T-helper 1 cell (primary cell): ENCODE data around the gene MAGIX.

ENCODE experiments used
- DNase-seq, 5 donors: peaks; one replicate each; pipeline ENCODE4 v3.0.0-alpha.2; 2012 to 2020

The MAGIX gene

DNA sequence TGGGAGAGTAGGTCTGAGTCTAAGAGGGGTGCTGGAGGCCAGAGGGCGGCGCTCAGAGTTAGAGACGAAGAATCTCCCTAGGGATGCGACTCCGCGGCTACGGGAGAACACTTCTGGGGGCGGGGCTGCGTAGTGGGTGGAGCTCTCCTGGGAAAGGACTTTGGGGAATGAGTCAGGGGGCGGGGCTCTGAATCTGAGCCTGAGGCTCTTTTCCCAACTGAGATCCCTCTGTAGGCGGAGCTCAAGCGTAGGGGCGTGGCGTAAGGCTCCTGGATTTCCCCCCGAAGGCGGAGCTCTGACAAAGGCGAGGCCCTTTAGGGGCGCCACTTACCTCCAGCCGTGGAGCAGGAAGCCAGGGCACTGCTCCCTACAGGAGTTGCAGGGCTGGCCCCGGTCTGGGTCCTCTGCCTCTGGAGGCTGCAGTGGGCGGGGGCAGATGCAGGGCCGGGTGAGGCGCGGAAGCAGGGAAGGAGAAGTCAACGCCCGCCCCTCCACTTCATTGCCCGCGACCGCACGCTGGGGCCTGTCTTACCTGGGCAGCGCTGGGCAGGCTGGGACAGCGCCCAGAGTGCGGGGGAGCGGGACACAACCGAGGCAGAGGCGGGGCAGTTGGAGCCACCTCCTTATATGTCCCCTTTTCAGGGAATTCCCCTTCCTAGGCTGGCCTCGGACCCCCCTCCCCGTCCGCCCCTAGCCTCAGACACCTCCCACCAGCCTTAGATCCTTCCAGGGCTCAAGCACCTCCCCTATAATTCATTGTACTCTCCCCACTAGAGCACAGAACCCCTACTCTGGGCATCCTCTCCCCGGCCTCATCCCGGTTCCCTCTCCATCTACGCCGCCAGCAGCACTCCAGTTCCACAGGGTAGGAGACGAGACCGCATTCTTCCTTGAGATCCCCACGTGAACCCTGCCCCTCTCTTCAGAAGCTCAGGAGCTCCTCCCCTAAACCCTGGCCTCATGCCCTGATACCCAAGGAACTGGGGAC lies 22.0 kb downstream of the MAGIX start:
- DNase-seq, result peak in 3 of 5 donors; percentile 10 to 19 (median 16)

DNA sequence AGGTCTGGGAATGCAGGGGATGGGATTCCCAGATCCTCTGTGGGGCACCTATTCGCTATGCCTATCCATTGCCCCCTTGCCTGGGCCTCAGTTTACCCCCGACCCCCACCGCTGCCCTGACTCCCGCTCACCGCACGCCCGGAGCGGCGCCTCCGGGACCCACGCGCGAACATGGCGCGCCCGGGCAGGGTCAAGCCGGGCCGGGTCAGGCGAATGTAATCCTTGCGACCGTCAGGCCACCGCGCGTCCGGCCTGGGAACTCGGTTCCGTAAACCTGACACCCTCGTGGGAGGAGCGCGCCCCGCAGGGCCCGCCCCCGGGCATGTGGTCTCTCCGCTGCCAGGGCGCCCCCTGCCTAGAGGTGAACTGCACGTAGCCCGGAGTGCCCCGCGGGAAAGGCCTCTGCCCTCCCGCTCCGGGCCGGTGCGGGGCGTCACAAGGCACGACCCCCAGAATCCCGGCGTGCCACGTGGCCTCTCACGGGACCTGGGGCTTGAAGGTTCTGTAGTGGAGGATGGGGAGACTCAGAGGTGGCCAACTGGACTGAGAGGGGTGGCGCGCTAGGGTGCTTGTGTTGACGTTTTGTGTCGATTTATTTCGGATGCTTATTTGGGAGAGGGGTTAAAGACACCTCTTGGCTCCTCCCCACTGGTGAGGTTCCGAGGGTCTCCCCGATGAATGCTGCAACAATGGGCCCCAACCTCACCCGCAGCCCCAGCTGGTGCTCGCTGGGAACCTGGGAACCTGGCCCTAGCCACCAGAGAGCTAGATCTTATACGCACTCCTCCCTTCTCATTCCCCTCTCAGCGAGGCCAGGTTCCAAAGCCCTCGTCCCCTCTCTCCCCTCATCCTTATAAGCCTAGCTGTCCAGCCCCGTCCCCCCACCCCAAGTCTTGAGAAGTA lies 23.8 kb downstream of the MAGIX start, which contains the start of gene PRICKLE3:
TSS of gene PRICKLE3 (minus strand) at position 249 of the 903 bp plus-strand sequence. CDS start at position 173, 76 bp downstream.
- peak; percentile 52 to 74 (median 67) for DNase-seq

DNA sequence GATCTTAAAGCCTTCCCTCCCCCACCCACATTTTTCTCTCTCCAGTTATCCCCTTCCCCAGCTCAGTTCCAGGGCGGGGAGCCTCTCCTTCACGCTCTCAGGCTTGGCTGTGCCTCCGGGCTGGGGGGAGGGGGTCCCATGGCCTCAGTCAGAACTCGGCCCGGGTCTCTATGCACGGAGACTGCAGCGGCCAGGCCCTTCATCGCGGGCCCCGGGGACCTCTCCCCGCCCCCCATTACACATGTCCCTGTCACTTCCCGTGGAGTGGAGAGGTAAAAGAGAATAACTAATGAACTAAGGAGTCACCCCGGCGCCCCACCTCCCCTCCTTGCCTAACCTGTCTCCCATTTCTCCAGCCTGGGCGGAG lies 24.5 kb downstream of the MAGIX start:
- DNase-seq, result no peak

DNA sequence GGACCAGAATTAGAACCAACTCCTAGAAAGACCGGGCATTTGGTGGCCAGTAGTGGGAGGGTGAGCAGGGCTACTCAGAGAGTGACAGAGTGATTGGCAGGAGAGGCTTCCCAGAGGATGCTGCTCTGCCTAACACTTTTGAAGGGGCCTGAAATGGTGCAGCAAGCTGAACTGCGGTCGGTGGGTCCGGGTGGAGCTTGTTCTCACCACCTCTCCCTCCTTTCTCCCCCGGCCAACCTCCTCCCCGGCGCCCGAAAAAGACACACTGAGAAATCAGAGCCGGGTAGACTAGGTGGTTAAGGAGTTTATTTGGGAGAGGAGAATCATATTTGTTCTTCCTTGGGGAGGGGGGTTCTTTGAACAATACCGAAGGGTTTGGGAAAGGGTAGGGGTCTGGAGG lies 25.0 kb downstream of the MAGIX start:
- DNase-seq, result no peak

DNA sequence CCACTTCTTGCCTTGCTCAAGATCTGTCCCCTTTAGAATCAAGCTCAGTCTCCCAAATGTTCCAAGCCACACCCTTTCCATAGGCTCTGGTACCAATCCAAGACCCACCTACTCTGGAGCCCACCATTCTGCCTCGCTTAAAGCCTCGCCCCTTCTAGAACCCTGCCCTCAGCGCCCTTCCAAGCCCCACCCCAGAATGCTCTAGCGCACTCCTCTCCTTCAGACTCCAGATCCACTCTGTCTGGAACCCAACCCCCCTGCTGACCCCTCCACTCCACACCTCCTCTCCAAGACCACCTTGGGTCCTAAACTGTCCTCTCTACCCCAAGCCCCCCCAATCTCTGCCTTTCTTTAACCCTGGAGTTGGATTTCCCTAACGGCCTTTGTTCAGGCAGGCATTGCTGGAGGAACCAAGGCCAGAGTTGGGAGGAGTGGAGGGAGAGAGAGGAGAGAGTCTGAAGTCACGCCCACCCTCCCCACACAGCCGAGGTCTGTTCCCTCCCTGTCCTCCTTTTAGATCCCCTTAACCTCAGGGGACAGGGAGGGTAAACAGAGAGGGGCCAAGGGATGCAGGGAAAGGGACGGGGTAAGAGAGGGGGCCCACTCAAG lies 26.0 kb downstream of the MAGIX start:
- no peak for DNase-seq

- DNase-seq, result no peak
Observed at GRCh38 chrX:49189606-49190005, 27.0 kb downstream of the MAGIX start.

GRCh38 chrX:49190821-49191573 lies 28.4 kb downstream of the MAGIX start:
- DNase-seq, result peak; percentile 74 to 98 (median 78)

DNA sequence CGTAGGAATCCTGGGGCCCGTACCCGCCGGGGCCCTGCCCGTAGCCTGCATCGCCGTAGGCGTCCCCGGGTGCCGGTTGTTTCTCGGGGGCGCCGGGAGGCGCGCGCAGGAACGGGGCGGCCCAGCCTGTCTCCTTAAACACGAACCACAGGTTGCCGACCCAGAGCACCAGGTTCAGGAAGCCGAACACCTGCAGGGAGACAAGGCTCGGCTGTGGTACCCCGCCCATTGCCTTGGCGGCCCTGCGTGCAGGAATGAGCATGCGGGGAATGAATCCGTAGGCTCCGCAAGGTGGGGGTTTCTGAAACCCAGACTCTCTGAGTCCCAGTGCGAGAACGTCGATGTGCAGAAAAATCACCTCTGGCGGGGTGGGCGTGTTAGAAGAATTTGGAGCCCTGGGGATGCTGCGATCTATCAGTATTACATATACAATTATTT lies 29.0 kb downstream of the MAGIX start:
- DNase-seq, result no peak

DNA sequence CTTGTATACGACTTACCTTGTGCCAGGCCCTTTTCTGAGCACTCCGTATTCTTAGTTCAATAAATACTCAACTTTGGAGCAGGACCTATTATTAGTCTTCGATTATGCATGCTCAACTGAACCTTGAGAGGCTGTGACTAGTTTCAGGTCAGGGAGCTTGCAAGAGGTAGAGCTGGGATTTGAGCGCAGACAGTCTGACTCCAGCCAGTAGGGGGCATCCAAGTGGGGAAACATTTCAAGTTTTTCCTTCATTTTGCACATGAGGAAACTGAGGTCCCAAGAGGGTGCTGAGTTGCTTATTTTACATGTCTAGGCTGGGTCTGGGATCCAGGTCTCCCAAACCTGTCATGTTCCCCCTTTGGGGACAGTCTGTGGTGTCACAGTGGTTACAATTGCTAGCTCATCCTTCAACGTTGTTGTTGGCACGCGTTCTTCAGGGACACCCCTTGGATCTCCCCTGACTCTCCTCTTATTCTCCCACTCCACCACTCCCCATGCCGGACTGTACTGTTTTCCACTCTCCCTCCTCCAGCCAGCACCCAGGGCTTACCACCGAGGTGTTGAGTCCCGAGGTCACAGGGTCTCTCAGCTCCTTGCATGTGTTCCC lies 30.3 kb downstream of the MAGIX start:
- DNase-seq, result peak in 1 of 5 donors; percentile 36

DNA sequence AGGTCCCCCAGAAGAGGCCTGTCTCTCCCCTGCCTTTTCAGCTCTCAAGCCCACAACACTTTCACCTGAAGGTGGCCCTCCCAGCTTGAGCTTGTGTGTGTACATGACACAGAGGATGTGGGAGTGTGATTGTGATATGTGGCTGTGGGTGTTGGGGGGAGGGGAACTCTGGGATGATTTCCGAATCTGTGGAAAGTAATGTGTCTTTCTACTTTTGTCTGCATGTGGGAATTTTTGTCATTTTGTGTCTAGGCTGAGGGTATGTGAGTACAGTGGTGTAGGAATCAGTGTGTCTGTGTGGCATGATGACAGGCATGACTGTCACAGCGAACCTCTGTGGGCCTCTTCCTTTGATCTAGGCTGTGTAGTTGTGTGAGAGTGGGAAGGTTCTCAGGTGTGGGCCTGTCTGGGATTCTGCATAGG lies 31.0 kb downstream of the MAGIX start:
- DNase-seq, result no peak

GRCh38 chrX:49197543-49198087 lies 35.1 kb downstream of the MAGIX start:
- no peak for DNase-seq

DNA sequence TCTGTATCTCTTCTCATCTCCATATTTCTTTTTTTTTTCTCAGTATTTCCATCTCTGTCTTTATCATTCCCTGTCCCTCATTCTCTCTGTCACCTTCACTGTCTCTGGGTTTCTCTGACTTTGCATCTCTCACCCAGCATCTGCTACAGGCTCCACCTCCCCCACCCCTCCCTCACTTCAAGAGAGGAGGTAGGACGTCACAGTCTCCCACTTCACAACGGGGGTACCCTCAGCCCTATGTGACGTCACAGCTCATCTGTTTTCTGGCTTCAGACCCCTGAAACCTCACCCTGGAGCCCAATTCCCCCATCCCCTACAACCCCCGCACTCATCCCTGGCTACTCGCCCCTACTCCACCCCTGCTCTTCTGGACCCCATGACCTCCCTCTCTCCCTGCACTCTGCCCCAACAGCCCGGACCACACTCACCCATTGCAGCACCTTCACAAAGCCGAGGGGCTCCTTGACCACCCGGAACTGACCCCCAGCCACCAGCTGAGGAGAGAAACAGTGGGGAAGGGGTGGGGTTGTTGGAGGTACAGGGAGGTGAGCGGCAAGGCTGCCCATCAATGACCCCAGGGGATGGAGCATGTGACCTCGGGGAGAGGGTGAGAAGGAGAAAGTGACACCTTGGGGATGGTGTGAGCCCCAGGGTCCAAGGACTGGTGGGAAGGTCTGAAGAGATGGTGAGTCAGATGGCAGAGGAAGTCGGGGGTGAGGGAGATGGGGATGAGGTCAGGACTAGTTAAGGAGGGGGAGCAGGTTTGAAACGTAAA lies 36.2 kb downstream of the MAGIX start:
- no peak for DNase-seq

DNA sequence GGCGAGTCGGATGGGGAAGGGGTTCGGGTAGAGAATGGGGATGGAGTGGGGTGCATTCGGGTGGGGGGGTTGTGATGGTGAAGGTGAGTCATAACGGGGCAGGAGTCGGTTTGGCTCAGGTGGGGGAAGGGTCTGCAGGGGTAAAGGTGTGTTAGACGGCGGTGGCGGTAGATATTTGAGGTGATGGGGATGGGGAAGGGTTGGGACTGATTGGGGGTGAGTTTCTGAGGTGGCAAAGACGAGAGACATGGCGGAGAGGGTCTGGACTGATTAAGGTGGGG lies 36.7 kb downstream of the MAGIX start:
- DNase-seq, result no peak

- peak; percentile 77 to 86 (median 82) for DNase-seq
Observed at GRCh38 chrX:49199906-49200771, 37.6 kb downstream of the MAGIX start, which contains the start of gene SYP. Gene SYP, minus strand, starts transcription at chrX:49200193. Its CDS starts 7 bp downstream, at chrX:49200186.

- DNase-seq, result no peak
Observed at GRCh38 chrX:49202022-49202421, 39.5 kb downstream of the MAGIX start.

GRCh38 chrX:49203536-49203935 lies 41.0 kb downstream of the MAGIX start:
- DNase-seq, result no peak

DNA sequence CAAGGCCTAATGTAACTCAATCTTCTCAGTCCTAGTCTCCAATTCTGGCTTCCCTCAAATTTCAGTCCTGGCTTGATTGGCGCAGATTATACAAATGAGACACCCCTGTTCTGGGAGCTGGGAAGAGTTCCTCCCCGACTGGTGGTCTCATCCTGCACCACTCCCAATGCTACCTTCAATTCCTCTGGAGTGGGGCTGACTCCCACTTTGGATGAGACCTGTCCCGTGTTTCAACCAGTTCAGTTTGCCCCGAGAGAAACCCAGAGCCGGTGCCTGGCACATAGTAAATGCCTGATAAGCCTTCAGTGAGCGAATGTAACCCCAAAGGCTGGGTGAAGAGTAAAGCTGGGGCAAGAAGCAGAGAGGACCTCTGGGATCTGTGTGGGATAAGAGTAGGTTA lies 41.5 kb downstream of the MAGIX start:
- no peak for DNase-seq

GRCh38 chrX:49204709-49205108 lies 42.2 kb downstream of the MAGIX start:
- DNase-seq, result no peak

DNA sequence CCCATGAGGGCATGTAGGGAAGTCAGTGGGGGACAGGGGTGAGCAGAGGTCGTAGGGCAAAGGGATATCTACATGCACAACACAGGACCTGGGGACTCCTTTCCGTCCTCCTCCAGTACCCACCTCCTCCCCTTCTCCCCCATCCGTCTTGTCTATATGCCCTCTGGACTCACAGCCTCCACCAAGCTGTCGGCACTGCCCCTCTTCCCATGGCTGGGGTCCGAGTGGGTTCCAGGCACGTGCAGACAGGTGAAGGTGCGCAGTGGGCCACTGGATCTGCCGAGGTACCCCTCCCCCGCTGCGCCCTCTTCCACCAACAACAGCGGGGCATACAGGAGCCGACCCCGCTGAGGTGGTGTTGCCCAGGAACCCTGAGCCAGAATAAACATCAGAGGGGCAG lies 42.9 kb downstream of the MAGIX start:
- DNase-seq, result no peak

- DNase-seq, result no peak
Observed at GRCh38 chrX:49206543-49206942, 44.0 kb downstream of the MAGIX start.
